ENCODE data around the gene LAMB4.

The LAMB4 gene

DNA sequence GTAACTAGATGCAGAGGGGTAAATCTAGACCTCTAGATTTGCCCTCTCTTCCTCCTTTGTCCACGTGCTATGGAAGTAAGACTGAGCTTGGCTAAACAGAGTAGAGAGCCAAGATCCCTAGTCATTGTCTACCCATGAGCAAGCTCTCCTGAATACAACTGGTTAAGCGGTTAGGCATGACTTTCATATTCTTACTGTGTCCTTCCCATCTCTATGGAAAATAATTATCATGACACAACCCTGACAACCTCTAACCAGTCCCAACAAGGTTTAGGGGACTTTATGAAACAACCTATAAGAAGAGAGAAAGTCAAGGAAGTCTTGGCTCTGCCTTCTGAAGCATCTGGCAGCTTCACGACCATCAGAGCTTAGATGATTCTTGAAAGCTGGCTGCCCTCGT, 7.8 kb upstream of the LAMB4 start:
- Histone ChIP-seq H3K9me3 (ENCODE audit: control insufficient read depth, low read length) (no peaks in the 10 kb centered on the region), H3K4me1 (ENCODE audit: control insufficient read depth, insufficient read depth, low read length) (no peaks in the 10 kb centered on the region), H3K36me3 (ENCODE audit: control insufficient read depth, insufficient read depth, low read length) (no peaks in the 10 kb centered on the region), H3K27me3 (ENCODE audit: control insufficient read depth, insufficient read depth, low read length) (peaks cover 1% of the 10 kb centered on the region), H3K4me3 (ENCODE audit: low read length) (no peak overlapping the region), H3K9ac (ENCODE audit: low read length) (no peak overlapping the region)

DNA sequence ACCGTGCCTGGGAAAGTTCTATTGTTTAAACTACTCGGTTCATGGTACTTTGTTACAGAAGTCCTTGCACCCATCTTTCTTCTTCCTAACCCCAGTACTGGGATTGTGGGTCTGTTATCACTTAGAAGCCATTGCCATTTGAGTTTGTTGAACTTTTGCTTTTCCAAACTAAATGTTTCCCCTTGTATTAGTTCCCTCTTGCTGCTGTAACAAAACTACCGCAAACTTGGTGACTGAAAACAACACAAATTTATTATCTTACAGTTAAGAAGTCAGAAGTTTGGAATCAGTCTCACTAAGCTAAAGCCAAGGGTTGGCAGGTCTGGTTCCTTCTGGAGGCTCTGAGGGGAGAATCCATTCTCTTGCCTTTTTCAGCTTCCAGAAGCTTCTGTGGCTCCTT, 6.9 kb upstream of the LAMB4 start:
- Histone ChIP-seq H3K9me3 (ENCODE audit: control insufficient read depth, low read length) (no peaks in the 10 kb centered on the region), H3K4me3 (ENCODE audit: low read length) (no peak overlapping the region), H3K4me1 (ENCODE audit: control insufficient read depth, insufficient read depth, low read length) (no peaks in the 10 kb centered on the region), H3K36me3 (ENCODE audit: control insufficient read depth, insufficient read depth, low read length) (no peaks in the 10 kb centered on the region), H3K9ac (ENCODE audit: low read length) (no peak overlapping the region), H3K27me3 (ENCODE audit: control insufficient read depth, insufficient read depth, low read length) (no peaks in the 10 kb centered on the region)

GRCh38 chr7:108136191-108136688, 6.1 kb upstream of the LAMB4 start:
- H3K4me1 ChIP-seq (ENCODE audit: control insufficient read depth, insufficient read depth, low read length): no peaks in the 10 kb centered on the region
- no peaks in the 10 kb centered on the region for H3K9me3 ChIP-seq (ENCODE audit: control insufficient read depth, low read length)
- H3K36me3 ChIP-seq (ENCODE audit: control insufficient read depth, insufficient read depth, low read length): no peaks in the 10 kb centered on the region
- no peak overlapping the region for H3K4me3 ChIP-seq (ENCODE audit: low read length)
- H3K9ac ChIP-seq (ENCODE audit: low read length): no peak overlapping the region
- H3K27me3 ChIP-seq (ENCODE audit: control insufficient read depth, insufficient read depth, low read length): no peaks in the 10 kb centered on the region

DNA sequence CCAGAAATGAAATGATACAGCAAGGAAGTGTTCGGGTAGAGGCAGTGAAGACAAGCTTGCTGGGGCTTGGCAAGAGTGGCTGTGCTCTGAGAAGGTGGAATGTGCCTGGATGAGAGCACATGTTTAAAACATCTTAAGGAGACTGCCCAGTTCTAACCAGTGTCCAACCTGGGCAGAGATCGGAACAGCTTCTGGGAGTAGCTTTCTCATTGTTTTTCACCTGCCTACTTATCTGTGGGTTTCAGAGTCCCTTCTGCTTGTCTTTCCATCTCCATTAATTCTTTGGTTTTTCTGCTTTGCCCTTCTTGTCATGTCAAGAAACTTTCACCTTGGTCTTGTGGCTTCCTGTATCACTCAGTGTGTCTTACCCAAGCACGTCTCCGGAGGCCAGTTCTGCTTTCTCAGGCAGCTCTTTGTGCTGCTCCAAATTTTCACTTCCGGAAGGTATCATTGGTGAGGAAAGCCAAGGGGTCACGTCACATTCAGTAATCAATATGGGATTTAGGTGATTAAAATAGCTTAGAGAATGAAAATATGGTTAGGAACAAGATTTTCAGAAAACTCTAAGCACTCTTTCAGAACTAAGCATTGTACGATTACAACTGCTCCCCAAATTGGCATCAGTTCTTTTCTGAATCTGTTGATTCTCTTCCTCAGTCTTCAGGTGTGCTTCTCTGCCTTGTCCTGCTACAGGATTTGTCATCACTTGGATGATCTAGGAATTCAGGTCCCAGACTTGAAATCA, 5.5 kb upstream of the LAMB4 start:
- no peak overlapping the region for H3K4me3 ChIP-seq (ENCODE audit: low read length)
- no peaks in the 10 kb centered on the region for H3K27me3 ChIP-seq (ENCODE audit: control insufficient read depth, insufficient read depth, low read length)
- H3K36me3 ChIP-seq (ENCODE audit: control insufficient read depth, insufficient read depth, low read length): no peaks in the 10 kb centered on the region
- H3K9me3 ChIP-seq (ENCODE audit: control insufficient read depth, low read length): no peaks in the 10 kb centered on the region
- H3K4me1 ChIP-seq (ENCODE audit: control insufficient read depth, insufficient read depth, low read length): no peaks in the 10 kb centered on the region
- H3K9ac ChIP-seq (ENCODE audit: low read length): no peak overlapping the region

DNA sequence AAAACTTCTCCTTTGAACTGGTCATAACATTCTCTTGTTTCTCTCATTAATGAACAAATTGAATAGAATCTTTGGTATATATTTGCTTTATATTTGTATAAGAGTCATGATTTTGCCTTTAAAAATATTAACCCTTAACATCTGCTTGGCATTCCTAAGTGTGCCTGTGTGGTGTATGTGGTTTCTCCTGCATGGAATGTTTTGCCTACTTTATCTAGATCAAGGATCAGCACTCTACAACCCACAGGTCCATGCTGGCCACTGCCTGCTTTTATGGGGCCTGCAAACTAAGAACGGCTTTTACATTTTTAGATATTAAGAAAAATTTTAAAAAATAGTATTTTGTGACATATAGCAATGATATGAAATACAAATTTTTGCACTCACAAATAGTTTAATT, 4.3 kb upstream of the LAMB4 start:
- no peaks in the 10 kb centered on the region for H3K4me1 ChIP-seq (ENCODE audit: control insufficient read depth, insufficient read depth, low read length)

DNA sequence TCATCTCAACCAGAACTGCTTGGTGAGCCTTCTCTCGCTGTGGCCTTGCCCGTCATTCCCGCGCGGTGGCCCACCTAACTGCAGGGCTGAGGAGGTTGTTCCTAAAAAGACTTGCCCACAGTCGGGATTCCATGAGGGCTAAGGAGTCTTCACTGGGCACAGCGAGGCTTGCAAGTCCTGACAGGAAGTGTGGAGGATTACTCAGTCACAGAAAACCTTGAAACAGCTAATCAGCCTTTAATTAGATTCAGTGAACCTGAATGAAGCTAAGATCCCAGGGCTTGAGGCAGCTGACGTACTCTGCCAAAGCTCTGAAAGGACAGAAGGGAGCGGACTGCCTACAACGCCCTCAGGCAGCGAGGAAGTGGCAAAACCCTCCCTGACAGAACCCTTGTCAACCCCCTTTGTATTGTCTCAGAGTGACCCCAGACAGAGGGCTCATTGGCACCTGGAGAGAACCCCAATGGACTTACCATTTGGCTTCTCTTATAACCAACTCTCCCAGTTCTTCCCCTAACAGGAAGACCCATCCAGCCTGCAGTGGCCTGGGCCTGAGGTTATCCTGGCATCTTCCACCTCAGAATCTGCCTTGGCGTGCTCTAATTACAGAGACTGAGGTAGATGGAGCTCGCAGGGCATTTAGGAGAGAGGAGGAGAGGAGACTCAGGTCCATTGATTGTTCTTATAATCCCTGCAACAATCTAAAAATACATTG, 2.5 kb upstream of the LAMB4 start:
- Histone ChIP-seq H3K9ac (ENCODE audit: low read length) (no peak overlapping the region), H3K4me1 (ENCODE audit: control insufficient read depth, insufficient read depth, low read length) (no peaks in the 10 kb centered on the region), H3K36me3 (ENCODE audit: control insufficient read depth, insufficient read depth, low read length) (no peaks in the 10 kb centered on the region), H3K9me3 (ENCODE audit: control insufficient read depth, low read length) (no peaks in the 10 kb centered on the region), H3K4me3 (ENCODE audit: low read length) (no peak overlapping the region), H3K27me3 (ENCODE audit: control insufficient read depth, insufficient read depth, low read length) (no peaks in the 10 kb centered on the region)

More for the DNA sequence above, 4.3 kb upstream of the LAMB4 start:
- no peaks in the 10 kb centered on the region for H3K27me3 ChIP-seq (ENCODE audit: control insufficient read depth, insufficient read depth, low read length)
- H3K36me3 ChIP-seq (ENCODE audit: control insufficient read depth, insufficient read depth, low read length): no peaks in the 10 kb centered on the region
- H3K9ac ChIP-seq (ENCODE audit: low read length): no peak overlapping the region
- no peaks in the 10 kb centered on the region for H3K9me3 ChIP-seq (ENCODE audit: control insufficient read depth, low read length)
- no peak overlapping the region for H3K4me3 ChIP-seq (ENCODE audit: low read length)

- H3K9ac ChIP-seq (ENCODE audit: low read length): no peak overlapping the region
- H3K9me3 ChIP-seq (ENCODE audit: control insufficient read depth, low read length): no peaks in the 10 kb centered on the region
- H3K4me1 ChIP-seq (ENCODE audit: control insufficient read depth, insufficient read depth, low read length): no peaks in the 10 kb centered on the region
- no peaks in the 10 kb centered on the region for H3K36me3 ChIP-seq (ENCODE audit: control insufficient read depth, insufficient read depth, low read length)
- no peaks in the 10 kb centered on the region for H3K27me3 ChIP-seq (ENCODE audit: control insufficient read depth, insufficient read depth, low read length)
- H3K4me3 ChIP-seq (ENCODE audit: low read length): no peak overlapping the region
Measured at GRCh38 chr7:108129018-108129965, 869 bp downstream of the LAMB4 start.

GRCh38 chr7:108128514-108128913, 1.6 kb downstream of the LAMB4 start:
- no peaks in the 10 kb centered on the region for H3K27me3 ChIP-seq (ENCODE audit: control insufficient read depth, insufficient read depth, low read length)
- H3K4me3 ChIP-seq (ENCODE audit: low read length): no peak overlapping the region
- no peak overlapping the region for H3K9ac ChIP-seq (ENCODE audit: low read length)
- no peaks in the 10 kb centered on the region for H3K4me1 ChIP-seq (ENCODE audit: control insufficient read depth, insufficient read depth, low read length)
- no peaks in the 10 kb centered on the region for H3K9me3 ChIP-seq (ENCODE audit: control insufficient read depth, low read length)
- no peaks in the 10 kb centered on the region for H3K36me3 ChIP-seq (ENCODE audit: control insufficient read depth, insufficient read depth, low read length)

DNA sequence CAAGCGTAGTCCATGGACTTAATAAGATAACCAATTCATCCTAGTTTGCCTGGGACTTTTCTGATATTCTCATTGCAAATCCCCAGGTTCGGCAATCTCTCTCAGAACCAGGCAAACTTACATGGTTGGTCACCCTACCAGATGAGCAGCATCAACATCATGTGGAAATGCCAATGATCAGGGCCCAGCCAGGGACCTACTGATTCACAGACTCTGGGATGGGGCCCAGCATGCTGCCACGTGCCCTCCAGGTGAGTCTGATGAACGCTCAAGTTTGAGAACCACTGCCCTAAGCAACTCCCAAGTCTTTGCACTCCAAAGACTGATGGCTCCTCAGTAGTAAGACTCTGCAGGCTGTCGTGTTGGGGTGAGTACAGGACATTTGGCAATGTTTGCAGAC, 2.7 kb downstream of the LAMB4 start:
- Histone ChIP-seq H3K4me1 (ENCODE audit: control insufficient read depth, insufficient read depth, low read length) (no peaks in the 10 kb centered on the region), H3K9me3 (ENCODE audit: control insufficient read depth, low read length) (no peaks in the 10 kb centered on the region), H3K4me3 (ENCODE audit: low read length) (no peak overlapping the region), H3K9ac (ENCODE audit: low read length) (no peak overlapping the region), H3K36me3 (ENCODE audit: control insufficient read depth, insufficient read depth, low read length) (no peaks in the 10 kb centered on the region), H3K27me3 (ENCODE audit: control insufficient read depth, insufficient read depth, low read length) (no peaks in the 10 kb centered on the region)

DNA sequence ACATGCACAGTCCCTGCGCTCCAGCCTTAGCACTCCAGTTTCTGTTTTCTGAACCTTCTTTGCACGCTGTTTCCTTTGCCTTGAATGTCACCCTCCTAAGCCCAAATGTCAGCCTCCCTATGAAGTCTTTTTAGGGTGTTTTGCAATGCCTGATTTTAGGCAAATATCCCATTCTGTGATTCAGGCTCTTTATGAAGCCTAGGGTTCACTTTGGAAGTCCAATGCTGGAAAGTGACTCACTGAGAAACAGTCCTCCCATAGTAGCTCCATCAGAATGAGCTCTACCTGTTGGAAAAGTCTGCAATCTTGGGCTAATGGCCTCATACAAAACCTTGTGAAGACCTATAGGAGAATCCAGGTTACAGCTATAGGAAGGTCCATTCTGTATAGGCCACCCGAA, 5.3 kb downstream of the LAMB4 start:
- no peak overlapping the region for H3K9ac ChIP-seq (ENCODE audit: low read length)
- H3K4me1 ChIP-seq (ENCODE audit: control insufficient read depth, insufficient read depth, low read length): no peaks in the 10 kb centered on the region
- H3K9me3 ChIP-seq (ENCODE audit: control insufficient read depth, low read length): no peaks in the 10 kb centered on the region
- no peak overlapping the region for H3K4me3 ChIP-seq (ENCODE audit: low read length)
- H3K36me3 ChIP-seq (ENCODE audit: control insufficient read depth, insufficient read depth, low read length): no peaks in the 10 kb centered on the region
- H3K27me3 ChIP-seq (ENCODE audit: control insufficient read depth, insufficient read depth, low read length): no peaks in the 10 kb centered on the region

DNA sequence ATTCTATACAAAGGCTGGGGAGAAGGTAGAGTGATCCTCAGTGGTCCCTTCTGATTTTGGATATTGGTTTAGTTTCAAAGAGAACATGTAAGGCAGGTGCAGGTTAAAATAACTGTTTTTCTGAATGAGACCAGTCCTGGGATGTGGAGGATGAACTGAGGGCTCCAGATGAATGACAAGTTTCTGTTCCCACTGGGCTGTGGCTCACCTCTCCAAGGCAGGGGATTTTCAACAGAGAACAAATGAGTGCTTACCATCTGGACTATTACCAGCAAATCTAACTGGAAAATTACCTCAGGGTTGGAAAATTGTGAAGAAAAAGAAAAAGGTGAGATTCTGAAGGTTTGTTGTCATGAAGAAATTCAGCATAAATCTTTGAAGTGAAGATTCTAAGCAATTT, 8.0 kb downstream of the LAMB4 start:
- Histone ChIP-seq H3K9ac (ENCODE audit: low read length) (no peak overlapping the region), H3K9me3 (ENCODE audit: control insufficient read depth, low read length) (no peaks in the 10 kb centered on the region), H3K4me1 (ENCODE audit: control insufficient read depth, insufficient read depth, low read length) (no peaks in the 10 kb centered on the region), H3K27me3 (ENCODE audit: control insufficient read depth, insufficient read depth, low read length) (no peaks in the 10 kb centered on the region), H3K4me3 (ENCODE audit: low read length) (no peak overlapping the region), H3K36me3 (ENCODE audit: control insufficient read depth, insufficient read depth, low read length) (no peaks in the 10 kb centered on the region)

GRCh38 chr7:108120933-108121332, 9.2 kb downstream of the LAMB4 start:
- H3K4me1 ChIP-seq (ENCODE audit: control insufficient read depth, insufficient read depth, low read length): no peaks in the 10 kb centered on the region
- H3K36me3 ChIP-seq (ENCODE audit: control insufficient read depth, insufficient read depth, low read length): no peaks in the 10 kb centered on the region
- H3K27me3 ChIP-seq (ENCODE audit: control insufficient read depth, insufficient read depth, low read length): no peaks in the 10 kb centered on the region
- no peaks in the 10 kb centered on the region for H3K9me3 ChIP-seq (ENCODE audit: control insufficient read depth, low read length)
- no peak overlapping the region for H3K4me3 ChIP-seq (ENCODE audit: low read length)
- H3K9ac ChIP-seq (ENCODE audit: low read length): no peak overlapping the region

All from mucosa of stomach (tissue), 1 donor.